NCI-H1694 treated with DMSO at 0.1 percent for 48 hours (cell line): ENCODE measurements around the gene RPLP1.

ENCODE experiments used
- DNase-seq: peaks from one replicate; lab custom pipeline; 2025; lab: John Stamatoyannopoulos, UW

RPLP1 gene

GRCh38 chr15:69469467-69470201 lies 17.0 kb downstream of the RPLP1 start:
- DNase-seq = no peak

- DNase-seq = no peak
These were observed 19.4 kb downstream of the RPLP1 start for GRCh38 chr15:69472046-69472445.

GRCh38 chr15:69472562-69472961 lies 19.9 kb downstream of the RPLP1 start:
- DNase-seq = no peak

GRCh38 chr15:69474291-69474690 lies 21.7 kb downstream of the RPLP1 start:
- DNase-seq = no peak

GRCh38 chr15:69474846-69475455 lies 22.3 kb downstream of the RPLP1 start:
- DNase-seq = no peak

GRCh38 chr15:69475769-69476358 lies 23.2 kb downstream of the RPLP1 start:
- peak; percentile 15 for DNase-seq

- no peak for DNase-seq
These were observed 24.3 kb downstream of the RPLP1 start for GRCh38 chr15:69476704-69477473.

GRCh38 chr15:69478259-69478781 lies 25.7 kb downstream of the RPLP1 start:
- peak; percentile 16 for DNase-seq

GRCh38 chr15:69479081-69479480 lies 26.5 kb downstream of the RPLP1 start:
- no peak for DNase-seq

- no peak for DNase-seq
These were observed 27.4 kb downstream of the RPLP1 start for GRCh38 chr15:69479971-69480370.

GRCh38 chr15:69480932-69481331 lies 28.3 kb downstream of the RPLP1 start:
- no peak for DNase-seq

GRCh38 chr15:69482686-69483256 lies 30.2 kb downstream of the RPLP1 start:
- DNase-seq = no peak

GRCh38 chr15:69484837-69485236 lies 32.2 kb downstream of the RPLP1 start:
- DNase-seq = no peak

GRCh38 chr15:69486481-69487110 lies 34.0 kb downstream of the RPLP1 start:
- DNase-seq = no peak

GRCh38 chr15:69489073-69489571 lies 36.5 kb downstream of the RPLP1 start:
- no peak for DNase-seq

GRCh38 chr15:69490356-69491037 lies 37.9 kb downstream of the RPLP1 start:
- DNase-seq = no peak

GRCh38 chr15:69491038-69491505 lies 38.5 kb downstream of the RPLP1 start:
- DNase-seq = no peak

- no peak for DNase-seq
These were observed 40.8 kb downstream of the RPLP1 start for GRCh38 chr15:69493406-69493805.

- DNase-seq = no peak
These were observed 43.4 kb downstream of the RPLP1 start for GRCh38 chr15:69496001-69496400.

- no peak for DNase-seq
These were observed 44.5 kb downstream of the RPLP1 start for GRCh38 chr15:69497076-69497475.

GRCh38 chr15:69497667-69498066 lies 45.0 kb downstream of the RPLP1 start:
- DNase-seq = no peak
